NCI-H524 (cell line): ENCODE measurements around the gene CFAP92.

ENCODE experiments used
- DNase-seq, 2 experiments: peaks; one replicate each; lab custom pipeline; 2025; lab: John Stamatoyannopoulos, UW

CFAP92 gene

GRCh38 chr3:129004639-129005295 lies 10.9 kb upstream of the CFAP92 start:
- DNase-seq: peak in 1 of 2 experiments; percentile 17

- peak in 1 of 2 experiments; percentile 71 for DNase-seq
Measured at GRCh38 chr3:129003578-129004112, 9.8 kb upstream of the CFAP92 start.

GRCh38 chr3:129002573-129003569 lies 9.0 kb upstream of the CFAP92 start:
- DNase-seq: no peak

DNA sequence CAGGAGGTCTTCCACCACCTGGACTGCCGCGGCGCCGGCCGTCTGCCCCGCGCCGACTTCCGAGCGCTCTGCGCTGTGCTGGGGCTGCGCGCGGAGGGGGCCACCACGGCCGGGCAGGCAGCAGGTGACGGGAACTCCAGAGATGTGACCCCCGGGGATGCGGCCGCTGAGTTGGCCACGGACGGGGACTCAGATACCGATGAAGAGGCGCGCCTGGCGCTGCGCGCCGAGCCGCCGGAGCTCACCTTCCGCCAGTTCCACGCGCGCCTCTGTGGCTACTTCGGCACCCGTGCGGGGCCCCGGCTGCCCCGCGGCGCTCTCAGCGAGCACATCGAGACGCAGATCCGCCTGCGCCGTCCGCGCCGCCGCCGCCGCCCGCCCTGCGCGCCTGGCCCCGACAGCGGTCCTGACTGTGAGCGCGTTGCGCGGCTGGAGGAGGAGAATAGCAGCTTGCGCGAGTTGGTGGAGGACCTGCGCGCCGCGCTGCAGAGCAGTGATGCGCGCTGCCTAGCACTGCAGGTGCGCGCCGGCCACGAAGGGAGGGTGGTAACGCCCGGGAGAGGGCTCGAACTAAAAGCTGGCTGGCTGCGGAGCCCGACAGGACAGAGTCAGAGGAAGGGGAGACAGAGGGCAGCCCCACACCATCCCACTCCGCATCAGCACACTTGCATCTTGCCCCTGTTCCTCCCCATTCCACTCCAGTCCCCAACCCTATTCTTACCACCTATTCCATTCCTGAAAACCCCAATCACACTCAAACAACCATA lies 8.1 kb upstream of the CFAP92 start:
- DNase-seq: peak in 1 of 2 experiments; percentile 47

GRCh38 chr3:129001101-129001805 lies 7.4 kb upstream of the CFAP92 start, which contains the start of gene EFCC1:
Gene EFCC1 (plus strand): TSS chr3:129001304. CDS start chr3:129001629, 325 bp downstream.
- DNase-seq: peak in 1 of 2 experiments; percentile 36

DNA sequence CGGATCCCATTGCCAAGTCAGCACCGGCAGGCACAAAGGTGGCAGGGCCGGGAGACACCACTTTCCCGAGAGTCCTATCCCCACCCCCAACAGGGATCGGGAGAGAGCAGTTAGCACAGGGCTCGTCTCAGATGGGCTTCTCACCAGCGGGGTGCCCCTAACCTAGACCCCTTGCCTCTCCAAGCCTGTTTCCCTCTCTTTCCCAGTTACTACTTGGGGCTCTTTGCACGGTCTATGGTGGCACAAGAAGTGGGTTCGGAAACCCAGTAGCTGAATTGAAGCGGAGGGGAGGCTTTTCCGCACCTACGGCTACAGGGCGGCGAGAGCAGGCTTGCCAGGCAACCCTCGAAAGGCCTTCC lies 6.8 kb upstream of the CFAP92 start:
- peak in 1 of 2 experiments; percentile 27 for DNase-seq

DNA sequence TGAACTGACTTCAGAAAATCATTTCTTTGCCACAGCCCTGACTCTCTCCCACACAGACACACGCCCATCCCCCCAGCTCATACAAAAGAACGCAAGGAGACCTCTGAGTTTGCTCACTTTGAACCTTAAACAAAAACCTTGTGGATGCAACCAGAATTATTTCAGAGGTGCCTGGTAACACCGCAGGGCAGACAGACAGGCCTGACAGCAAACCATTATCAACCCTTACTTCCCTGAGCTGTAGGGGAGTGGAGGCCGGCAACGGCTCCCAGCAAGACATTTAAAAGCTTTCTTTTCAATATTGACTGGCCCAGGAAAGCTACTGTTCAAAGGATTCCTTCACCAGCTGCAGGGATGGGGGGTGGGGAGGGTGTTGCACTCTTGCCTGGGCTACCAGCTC lies 5.2 kb upstream of the CFAP92 start:
- DNase-seq: no peak

GRCh38 chr3:128998561-128998960 lies 4.7 kb upstream of the CFAP92 start:
- DNase-seq: no peak

- no peak for DNase-seq
Measured at GRCh38 chr3:128997486-128998133, 3.7 kb upstream of the CFAP92 start.

- no peak for DNase-seq
Measured at GRCh38 chr3:128996726-128997125, 2.9 kb upstream of the CFAP92 start.

DNA sequence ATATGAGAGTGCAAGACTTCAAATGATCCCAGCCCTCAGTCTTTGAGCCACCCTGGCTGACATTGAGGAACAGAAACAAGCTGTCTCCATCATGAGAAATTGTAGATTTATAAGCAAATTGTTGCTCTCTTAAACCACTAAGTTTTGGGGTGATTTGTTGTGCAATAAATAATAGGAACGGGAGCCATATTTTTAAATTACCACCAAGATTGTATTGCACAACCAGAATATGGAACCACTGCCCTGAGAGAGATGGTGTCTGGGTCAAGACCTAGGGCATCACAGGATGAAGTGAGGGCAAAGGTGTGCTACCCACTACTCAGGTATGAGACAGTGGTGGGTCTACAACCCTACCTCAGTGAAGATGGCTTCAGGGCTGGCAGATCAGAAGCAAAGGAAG lies 2.3 kb upstream of the CFAP92 start:
- no peak for DNase-seq

- no peak for DNase-seq
Measured at GRCh38 chr3:128995737-128996136, 1.9 kb upstream of the CFAP92 start.

DNA sequence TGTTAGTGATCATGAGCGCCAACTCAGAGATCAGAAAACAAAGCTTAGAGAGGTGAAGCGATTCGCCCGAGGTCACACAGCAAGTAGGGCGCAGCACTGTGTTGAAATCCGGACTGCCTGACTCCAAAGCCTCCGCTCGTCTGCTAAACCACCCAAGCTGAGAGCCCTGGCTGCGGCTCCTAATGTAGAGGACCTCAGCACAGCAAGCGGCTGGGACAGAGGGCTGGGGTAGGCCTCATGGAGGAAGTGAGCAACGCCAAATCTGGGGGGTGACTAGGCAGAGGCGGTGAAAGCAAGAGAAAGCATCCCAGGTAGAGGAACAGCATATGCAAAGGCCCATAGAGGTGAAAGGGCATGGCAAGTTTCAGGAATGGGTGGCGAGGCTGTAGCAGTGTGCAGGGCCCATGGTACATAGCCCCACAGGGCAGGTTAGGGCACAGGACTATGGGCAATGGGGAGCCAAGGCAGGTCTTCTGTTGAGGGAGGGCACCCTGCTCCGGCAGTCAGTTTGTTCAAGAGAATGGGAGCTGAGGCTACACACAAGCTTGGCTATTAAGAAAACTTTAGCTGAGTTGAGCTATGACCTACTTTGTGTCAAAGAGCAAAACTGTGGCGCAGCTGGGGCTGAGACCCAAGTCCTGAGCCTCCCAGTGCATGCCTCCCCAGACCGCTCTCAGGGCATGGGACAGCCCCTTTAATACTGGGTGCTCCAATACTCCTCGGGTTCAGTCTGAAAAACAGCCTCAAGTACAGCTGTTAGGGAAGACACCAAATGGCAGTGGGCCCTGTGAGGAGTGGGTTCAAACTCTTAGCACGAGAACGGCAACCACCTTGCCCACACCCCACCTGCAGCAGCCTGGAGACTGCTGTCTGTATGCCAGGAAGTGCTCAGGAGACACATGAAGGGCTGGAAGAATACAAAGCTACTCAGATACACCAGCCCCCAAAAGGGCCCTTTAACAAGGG lies 988 bp upstream of the CFAP92 start:
- no peak for DNase-seq

- no peak for DNase-seq
Measured at GRCh38 chr3:128994173-128994512, 267 bp upstream of the CFAP92 start.

DNA sequence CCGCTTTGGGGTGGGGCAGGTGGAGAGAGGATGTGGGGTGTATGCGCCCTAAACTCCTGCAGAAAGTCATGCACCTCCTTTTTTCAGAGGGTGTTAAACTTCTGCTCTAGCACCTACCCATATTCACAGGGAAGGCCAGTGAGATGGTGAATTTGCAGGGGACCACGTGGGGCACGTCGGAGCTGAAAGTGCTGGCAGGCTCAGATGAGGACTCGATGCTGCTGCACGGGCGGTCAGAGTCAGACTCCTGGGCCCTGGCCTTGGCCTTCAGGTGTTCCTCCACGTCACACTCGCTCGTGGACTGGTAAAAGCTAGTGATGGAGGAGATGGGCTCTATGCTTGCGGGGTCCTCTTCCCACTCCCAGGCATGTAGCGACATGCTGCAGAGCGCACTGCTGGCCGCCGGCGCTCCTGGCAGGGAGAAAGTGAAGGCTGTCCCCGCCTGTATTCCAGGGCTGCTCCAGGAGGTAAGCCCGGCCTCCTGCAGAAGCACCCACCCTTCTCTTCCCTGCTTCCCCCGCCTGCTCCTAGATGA lies 883 bp downstream of the CFAP92 start:
- DNase-seq: no peak

- DNase-seq: no peak
Measured at GRCh38 chr3:128991355-128991895, 2.5 kb downstream of the CFAP92 start.

DNA sequence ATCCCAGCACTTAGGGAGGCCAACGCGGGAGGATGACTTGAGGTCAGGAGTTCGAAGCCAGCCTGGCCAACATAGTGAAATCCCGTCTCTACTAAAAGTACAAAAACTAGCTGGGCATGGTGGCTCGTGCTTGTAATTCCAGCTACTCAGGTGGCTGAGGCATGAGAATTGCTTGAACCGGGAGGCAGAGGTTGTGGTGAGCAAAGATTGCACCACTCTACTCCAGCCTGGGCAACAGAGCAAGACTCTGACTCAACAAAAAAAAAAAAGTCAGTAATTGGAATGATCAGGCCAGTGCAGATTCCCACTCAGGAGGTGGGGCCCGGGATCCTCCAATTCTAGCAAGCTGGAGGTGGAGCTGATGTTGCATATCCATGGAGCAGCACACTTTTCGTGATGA lies 5.6 kb downstream of the CFAP92 start:
- no peak for DNase-seq

DNA sequence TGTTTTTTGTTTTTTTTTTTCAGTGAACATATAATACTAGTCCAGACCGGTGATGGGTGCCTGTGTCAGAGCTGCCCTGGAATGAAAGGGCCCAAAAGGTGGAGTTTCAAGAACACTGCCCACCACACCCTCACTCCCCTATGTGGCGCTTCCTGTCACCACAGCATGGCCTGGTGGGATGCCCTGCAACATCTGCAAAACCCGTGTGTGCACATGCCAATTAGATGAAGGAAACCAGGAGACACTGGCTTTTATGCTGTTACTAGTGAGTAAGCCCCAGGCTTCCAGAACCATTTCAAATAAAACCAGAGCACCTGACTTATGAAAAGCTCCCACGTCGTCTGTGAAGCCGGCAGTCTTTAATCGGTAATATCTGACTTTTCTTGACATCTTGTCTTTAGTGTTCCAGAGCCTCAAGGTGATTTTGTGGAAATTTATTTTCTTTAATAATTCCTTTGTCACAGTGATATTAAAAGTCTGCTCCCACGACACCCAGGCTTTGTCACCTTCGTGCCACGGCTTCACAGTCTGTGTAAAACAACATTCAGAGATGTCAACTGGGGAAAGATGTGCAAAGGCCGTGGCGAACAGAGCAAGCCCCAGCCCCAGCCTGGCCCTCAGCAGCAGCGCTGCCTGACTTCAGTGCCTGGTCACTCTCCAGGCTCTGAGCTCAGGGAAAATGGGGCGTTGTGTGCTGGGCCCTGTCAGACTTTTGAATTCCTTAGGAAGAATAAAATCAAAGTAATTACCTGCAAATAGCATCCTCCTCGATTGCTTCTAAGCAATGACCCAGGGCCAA lies 6.4 kb downstream of the CFAP92 start:
- no peak for DNase-seq
